Measurements from ENCODE around the gene PLEKHM2.

Gene PLEKHM2

GRCh38 chr1:15731735-15732685, 47.9 kb downstream of the PLEKHM2 start:
- TF ChIP-seq CTCF (IDR thresholded peaks at IDR 0.05; ENCODE audit: low read depth, low read length): no peak

GRCh38 chr1:15732686-15733081, 48.6 kb downstream of the PLEKHM2 start:
- no peak for TF ChIP-seq CTCF (IDR thresholded peaks at IDR 0.05; ENCODE audit: low read depth, low read length)

More at GRCh38 chr1:15731735-15732685, 47.9 kb downstream of the PLEKHM2 start:
- DNase-seq (ENCODE audit: extremely low read depth, low read depth): no peak

GRCh38 chr1:15733218-15733725, 49.2 kb downstream of the PLEKHM2 start:
- no peak for TF ChIP-seq CTCF (IDR thresholded peaks at IDR 0.05; ENCODE audit: low read depth, low read length)
- no peak for DNase-seq (ENCODE audit: extremely low read depth, low read depth)

More at GRCh38 chr1:15732686-15733081, 48.6 kb downstream of the PLEKHM2 start:
- DNase-seq (ENCODE audit: extremely low read depth, low read depth): no peak

- no peak for DNase-seq (ENCODE audit: extremely low read depth, low read depth)
- TF ChIP-seq CTCF (IDR thresholded peaks at IDR 0.05; ENCODE audit: low read depth, low read length): no peak
Measured at GRCh38 chr1:15733726-15734226, 49.7 kb downstream of the PLEKHM2 start.

GRCh38 chr1:15734296-15734695, 50.2 kb downstream of the PLEKHM2 start:
- no peak for TF ChIP-seq CTCF (IDR thresholded peaks at IDR 0.05; ENCODE audit: low read depth, low read length)
- no peak for DNase-seq (ENCODE audit: extremely low read depth, low read depth)

- no peak for DNase-seq (ENCODE audit: extremely low read depth, low read depth)
- no peak for TF ChIP-seq CTCF (IDR thresholded peaks at IDR 0.05; ENCODE audit: low read depth, low read length)
Measured at GRCh38 chr1:15734901-15735300, 50.8 kb downstream of the PLEKHM2 start.

All from AG09319 (cell line).